Mesodermal cell (in vitro differentiated cells): ENCODE results near the gene ATP13A2.
"Not testable (repeated sequence)": the region's sequence is repeated elsewhere in the genome, so short reads cannot be mapped to it uniquely, and the experiment has no call there.

Experiments used
- H3K27ac ChIP-seq: 2 replicates; pipeline ENCODE4 v1.7.0; 2013; ENCODE audit warnings: mild to moderate bottlenecking, low read depth, low read length, moderate library complexity; ENCODE audit not compliant: severe bottlenecking
- H3K36me3 ChIP-seq: 2 replicates; pipeline ENCODE4 v1.7.1; 2013; ENCODE audit warnings: mild to moderate bottlenecking, low read length, moderate library complexity; ENCODE audit not compliant: control insufficient read depth, insufficient read depth
- H3K4me1 ChIP-seq: one replicate; pipeline ENCODE4 v1.7.1; 2013; ENCODE audit warnings: mild to moderate bottlenecking, low read length; ENCODE audit not compliant: insufficient read depth, control insufficient read depth, poor library complexity, severe bottlenecking
- H3K4me3 ChIP-seq: 2 replicates; pipeline ENCODE4 v1.7.0; 2013; ENCODE audit warnings: low read length, control low read depth, mild to moderate bottlenecking; ENCODE audit not compliant: insufficient read depth, poor library complexity, severe bottlenecking; ENCODE audit errors: extremely low read depth
- H3K9me3 ChIP-seq: 2 replicates; pipeline ENCODE4 v1.7.1; 2013; ENCODE audit warnings: mild to moderate bottlenecking, low read length, moderate library complexity; ENCODE audit not compliant: control insufficient read depth
- WGBS, 2 experiments: methylation state at CpG; one replicate each; pipeline ENCODE4 v1.1.5; 2013; ENCODE audit warnings: missing lambda C conversion rate in 2 of 2; ENCODE audit not compliant: insufficient coverage in 2 of 2; 5-methylcytosine and 5-hydroxymethylcytosine counted together

ATP13A2 gene

GRCh38 chr1:16969651-16970050 lies 42.1 kb downstream of the ATP13A2 start:
- Histone ChIP-seq H3K9me3 (no peaks in the 10 kb centered on the region), H3K36me3 (peaks cover 32% of the 10 kb centered on the region), H3K4me3 (no peak overlapping the region), H3K4me1 (peaks cover 6% of the 10 kb centered on the region), H3K27ac (no peak overlapping the region)
- WGBS, 2 experiments = 94 to 96% methylated on average over 9 to 11 of the region's 12 CpGs

DNA sequence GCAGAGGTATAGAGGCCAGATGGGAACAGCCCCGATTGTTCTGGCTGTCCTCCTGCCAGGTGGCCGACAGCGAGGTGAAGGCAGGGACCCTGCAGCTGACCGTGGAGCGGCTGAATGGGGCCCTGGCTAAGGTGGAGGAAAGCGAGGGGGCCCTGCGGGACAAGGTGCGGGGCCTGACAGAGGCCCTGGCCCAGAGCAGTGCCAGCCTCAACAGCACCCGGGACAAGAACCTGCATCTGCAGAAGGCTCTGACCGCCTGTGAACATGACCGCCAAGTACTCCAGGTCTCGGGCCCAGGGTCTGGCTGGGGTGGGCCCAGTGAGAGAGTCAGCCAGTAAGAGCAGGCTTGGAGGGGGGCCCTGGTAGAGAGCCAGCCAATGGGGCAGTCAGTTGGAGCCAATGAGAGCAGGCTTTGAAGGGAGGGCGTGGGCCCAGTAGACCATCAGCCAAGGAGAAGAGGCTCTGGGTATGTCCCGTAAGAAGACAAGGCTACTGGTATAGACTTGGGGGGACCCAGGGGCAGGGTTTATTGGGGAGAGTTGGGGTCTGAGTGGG lies 42.6 kb downstream of the ATP13A2 start:
- Histone ChIP-seq H3K4me3 (no peak overlapping the region), H3K27ac (no peak overlapping the region), H3K36me3 (peaks cover 32% of the 10 kb centered on the region), H3K4me1 (peaks cover 6% of the 10 kb centered on the region), H3K9me3 (no peaks in the 10 kb centered on the region)
- WGBS, 2 experiments = 86 to 92% methylated on average over 12 to 14 of the region's 14 CpGs

- no peak overlapping the region for H3K27ac ChIP-seq
- 100% methylated on average over 1 of the region's 3 CpGs for WGBS, 2 experiments
Measured at GRCh38 chr1:16968372-16968771, 43.4 kb downstream of the ATP13A2 start.

GRCh38 chr1:16967962-16968361 lies 43.8 kb downstream of the ATP13A2 start:
- Histone ChIP-seq H3K4me1 (peaks cover 6% of the 10 kb centered on the region), H3K4me3 (no peak overlapping the region), H3K27ac (no peak overlapping the region), H3K9me3 (no peaks in the 10 kb centered on the region), H3K36me3 (peaks cover 27% of the 10 kb centered on the region)
- WGBS, 2 experiments = 97 to 98% methylated on average over 19 to 21 of the region's 21 CpGs

More at GRCh38 chr1:16968372-16968771, 43.4 kb downstream of the ATP13A2 start:
- peaks cover 6% of the 10 kb centered on the region for H3K4me1 ChIP-seq
- no peaks in the 10 kb centered on the region for H3K9me3 ChIP-seq
- no peak overlapping the region for H3K4me3 ChIP-seq
- H3K36me3 ChIP-seq = peaks cover 31% of the 10 kb centered on the region

GRCh38 chr1:16967095-16967575 lies 44.6 kb downstream of the ATP13A2 start:
- H3K27ac ChIP-seq = no peak overlapping the region
- no peaks in the 10 kb centered on the region for H3K9me3 ChIP-seq
- H3K36me3 ChIP-seq = peaks cover 25% of the 10 kb centered on the region
- no peak overlapping the region for H3K4me3 ChIP-seq
- peaks cover 4% of the 10 kb centered on the region for H3K4me1 ChIP-seq
- WGBS, 2 experiments = 67 to 85% methylated on average over 3 to 4 of the region's 7 CpGs

DNA sequence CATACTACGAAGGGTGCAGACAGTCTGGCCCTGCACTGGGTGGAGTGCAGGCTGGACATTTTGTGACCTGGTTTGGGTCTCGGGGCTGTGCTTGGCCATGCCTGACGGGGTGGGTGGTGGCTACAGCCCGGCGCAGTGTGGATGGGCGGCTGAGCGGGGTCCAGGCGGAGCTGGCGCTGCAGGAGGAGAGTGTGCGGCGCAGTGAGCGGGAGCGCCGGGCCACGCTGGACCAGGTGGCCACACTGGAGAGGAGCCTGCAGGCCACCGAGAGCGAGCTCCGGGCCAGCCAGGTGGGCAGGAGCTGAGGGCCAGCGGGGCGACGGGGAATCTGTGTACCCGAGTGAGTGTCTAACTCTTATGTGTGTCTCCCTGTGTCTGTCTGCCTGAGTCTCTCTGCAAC lies 45.4 kb downstream of the ATP13A2 start:
- WGBS, 2 experiments = 96 to 97% methylated on average over 22 of the region's 22 CpGs
- H3K9me3 ChIP-seq = no peaks in the 10 kb centered on the region
- H3K27ac ChIP-seq = no peak overlapping the region
- no peaks in the 10 kb centered on the region for H3K4me1 ChIP-seq
- H3K4me3 ChIP-seq = no peak overlapping the region
- H3K36me3 ChIP-seq = peaks cover 25% of the 10 kb centered on the region

- H3K4me1 ChIP-seq = no peaks in the 10 kb centered on the region
- H3K4me3 ChIP-seq = no peak overlapping the region
- no peak overlapping the region for H3K27ac ChIP-seq
- WGBS, 2 experiments = 90 to 93% methylated on average over 6 to 13 of the region's 13 CpGs
- H3K36me3 ChIP-seq = peaks cover 25% of the 10 kb centered on the region
- no peaks in the 10 kb centered on the region for H3K9me3 ChIP-seq
Measured at GRCh38 chr1:16965486-16966067, 46.2 kb downstream of the ATP13A2 start.

DNA sequence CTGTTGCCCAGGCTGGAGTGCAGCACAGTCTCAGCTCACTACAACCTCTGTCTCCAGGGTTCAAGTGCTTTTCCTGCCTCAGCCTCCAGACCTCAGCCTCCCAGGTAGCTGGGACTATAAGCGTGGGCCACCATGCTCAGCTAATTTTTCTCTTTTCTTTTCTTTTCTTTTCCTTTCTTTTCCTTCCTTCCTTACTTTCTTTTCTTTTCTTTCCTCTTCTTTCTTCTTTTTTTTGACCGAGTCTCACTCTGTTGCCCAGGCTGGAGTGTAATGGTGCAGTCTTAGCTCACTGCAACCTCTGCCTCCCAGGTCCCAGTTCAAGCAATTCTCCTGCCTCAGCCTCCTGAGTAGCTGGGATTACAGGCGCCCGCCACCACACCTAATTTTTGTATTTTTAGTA lies 47.6 kb downstream of the ATP13A2 start:
- H3K4me1 ChIP-seq, H3K9me3 ChIP-seq, H3K27ac ChIP-seq, H3K4me3 ChIP-seq: not testable (repeated sequence)
- peaks cover 25% of the 10 kb centered on the region for H3K36me3 ChIP-seq
- 94 to 100% methylated on average over 3 to 4 of the region's 4 CpGs for WGBS, 2 experiments

DNA sequence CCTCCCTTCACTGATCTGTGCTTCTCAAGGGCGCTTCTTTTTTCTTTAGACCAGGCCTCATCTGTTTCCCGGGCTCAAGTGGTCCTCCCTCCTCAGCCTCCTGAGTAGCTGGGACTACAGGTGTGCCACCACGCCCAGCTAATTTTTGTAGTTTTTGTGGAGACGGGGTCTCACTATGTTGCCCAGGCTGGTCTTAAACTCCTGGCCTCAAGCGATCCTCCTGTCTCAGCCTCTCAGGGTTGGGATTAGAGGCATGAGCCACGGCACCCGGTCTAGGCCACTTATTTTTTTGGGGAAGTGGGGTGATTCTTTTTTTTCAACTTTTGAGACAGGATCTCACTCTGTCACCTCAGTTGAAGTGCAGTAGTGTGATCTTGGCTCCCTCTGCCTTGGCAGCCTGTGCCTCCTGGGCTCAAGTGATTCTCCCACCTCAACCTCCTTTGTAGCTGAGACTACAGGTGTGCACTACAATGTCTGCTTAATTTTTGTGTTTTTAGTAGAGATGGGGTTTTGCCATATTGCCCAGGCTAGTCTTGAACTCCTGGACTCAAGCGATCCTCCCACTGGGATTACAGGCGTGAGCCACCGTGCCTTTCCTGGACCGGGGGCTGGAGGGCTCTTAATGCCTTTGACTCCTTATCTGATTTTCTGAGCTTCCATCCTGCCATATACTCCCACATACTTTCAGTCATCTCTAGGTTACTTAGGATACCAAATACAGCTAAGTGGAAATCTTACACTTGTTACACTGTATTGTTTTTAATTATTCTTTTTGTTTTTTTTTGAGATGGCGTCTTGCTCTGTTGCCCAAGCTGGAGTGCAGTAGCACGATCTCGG lies 50.2 kb downstream of the ATP13A2 start:
- H3K9me3 ChIP-seq = no peaks in the 10 kb centered on the region
- 94 to 96% methylated on average over 12 to 13 of the region's 14 CpGs for WGBS, 2 experiments

GRCh38 chr1:16960560-16961296 lies 51.0 kb downstream of the ATP13A2 start:
- peaks cover 2% of the 10 kb centered on the region for H3K36me3 ChIP-seq
- H3K27ac ChIP-seq = no peak overlapping the region
- peak overlapping the region; percentile 26 for H3K4me3 ChIP-seq
- 5 to 8% methylated on average over 42 to 46 of the region's 57 CpGs for WGBS, 2 experiments
- H3K4me1 ChIP-seq = no peaks in the 10 kb centered on the region
- H3K9me3 ChIP-seq = no peaks in the 10 kb centered on the region

More for the DNA sequence above, 50.2 kb downstream of the ATP13A2 start:
- Histone ChIP-seq H3K4me3 (peak overlapping the region; percentile 26), H3K36me3 (peaks cover 10% of the 10 kb centered on the region), H3K27ac (no peak overlapping the region), H3K4me1 (no peaks in the 10 kb centered on the region)
